ENCODE data around the gene RFPL3.
"Not testable (repeated sequence)": the region's sequence is repeated elsewhere in the genome, so short reads cannot be mapped to it uniquely, and the experiment has no call there.

The RFPL3 gene

DNA sequence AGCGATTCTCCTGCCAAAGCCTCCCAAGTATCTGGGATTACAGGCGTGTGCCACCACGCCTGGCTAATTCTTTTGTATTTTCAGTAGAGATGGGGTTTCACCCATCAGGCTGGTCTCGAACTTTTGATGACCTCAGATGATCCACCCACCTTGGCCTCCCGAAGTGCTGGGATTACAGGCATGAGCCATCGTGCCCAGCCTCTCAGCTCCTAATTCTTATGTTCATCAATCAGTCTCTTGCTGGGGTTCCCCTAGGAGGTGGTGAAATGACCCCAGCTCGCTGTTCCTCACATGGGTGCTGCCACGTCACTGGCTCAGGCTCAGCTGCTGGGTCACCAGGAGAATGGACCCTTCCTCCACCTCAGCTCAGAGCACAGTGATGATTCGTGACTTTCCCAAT, at the start of gene RFPL3:
Gene RFPL3 (plus strand): TSS at position 301 of the 400 bp plus-strand sequence. CDS start 205 bp downstream, outside the sequence.
- not testable (repeated sequence) for DNase-seq

DNA sequence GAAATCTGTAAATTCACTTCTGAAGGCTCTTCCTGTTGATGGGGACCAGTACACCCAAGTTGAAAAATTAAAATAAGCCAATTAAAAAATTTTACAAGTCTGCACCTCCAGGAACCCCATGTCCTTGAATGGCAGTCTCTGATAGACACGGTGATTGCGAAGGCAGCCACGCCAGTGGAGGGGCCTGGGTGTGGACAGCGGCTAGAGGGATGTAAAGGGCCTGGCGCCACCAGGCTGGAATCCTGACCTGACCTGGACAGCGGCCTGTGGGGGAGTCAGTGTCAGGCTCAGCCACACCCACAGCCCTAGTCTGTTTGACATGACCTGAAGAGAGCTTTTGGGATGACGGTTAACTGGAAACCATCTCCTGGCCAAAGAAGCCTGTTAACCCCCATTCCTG, 49.5 kb upstream of the RFPL3 start:
- DNase-seq, result no peak

DNA sequence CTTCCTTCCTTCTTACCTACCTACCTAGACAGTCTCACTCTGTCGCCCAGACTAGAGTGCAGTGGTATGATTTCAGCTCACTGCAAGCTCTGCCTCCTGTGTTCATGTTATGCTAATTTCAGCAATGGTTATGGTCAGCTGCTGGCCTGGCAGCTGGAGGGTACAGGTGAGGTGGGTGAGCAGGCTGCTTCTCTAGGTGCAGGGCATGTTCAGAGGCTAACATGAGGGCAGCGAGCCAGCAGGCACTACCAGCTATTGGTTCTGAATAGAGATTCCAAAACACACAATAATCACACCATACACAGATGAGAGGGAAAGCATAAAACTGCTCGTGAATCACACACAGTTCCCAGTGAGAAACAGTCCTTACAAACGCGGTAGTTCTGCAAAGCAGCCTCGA, 48.7 kb upstream of the RFPL3 start:
- DNase-seq, result no peak

DNA sequence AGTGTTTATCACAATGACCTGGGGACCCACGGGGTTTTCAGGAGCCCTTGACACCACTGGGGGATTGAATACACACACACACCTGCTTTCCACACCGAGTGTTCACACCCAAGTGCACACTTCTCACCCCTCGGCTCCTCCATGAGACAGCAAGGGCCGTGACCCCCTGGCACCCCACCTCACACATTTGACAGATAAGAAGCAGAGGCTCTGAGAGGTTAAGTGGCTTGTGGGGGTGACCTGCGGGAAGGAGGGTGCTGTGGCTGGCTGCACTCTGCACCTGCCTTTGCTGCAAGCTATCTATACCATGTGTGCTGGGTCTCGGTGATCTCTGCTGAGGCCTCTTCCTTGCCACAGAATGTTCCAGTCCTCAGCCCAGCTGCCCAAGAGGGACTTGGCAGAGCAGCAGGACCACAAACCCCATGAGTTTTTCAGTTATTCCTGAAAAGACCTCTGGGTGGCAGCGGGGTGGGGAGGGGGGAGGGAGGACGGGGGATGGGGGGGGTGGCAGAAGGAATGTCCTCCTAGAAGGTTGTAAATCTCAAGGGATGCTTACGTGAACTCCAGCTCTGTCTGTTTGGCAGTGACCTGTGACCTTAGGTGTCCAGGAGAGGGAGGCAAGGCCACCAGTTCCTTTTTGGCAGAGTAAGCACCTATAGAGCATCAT, 47.9 kb upstream of the RFPL3 start:
- DNase-seq, result no peak

DNA sequence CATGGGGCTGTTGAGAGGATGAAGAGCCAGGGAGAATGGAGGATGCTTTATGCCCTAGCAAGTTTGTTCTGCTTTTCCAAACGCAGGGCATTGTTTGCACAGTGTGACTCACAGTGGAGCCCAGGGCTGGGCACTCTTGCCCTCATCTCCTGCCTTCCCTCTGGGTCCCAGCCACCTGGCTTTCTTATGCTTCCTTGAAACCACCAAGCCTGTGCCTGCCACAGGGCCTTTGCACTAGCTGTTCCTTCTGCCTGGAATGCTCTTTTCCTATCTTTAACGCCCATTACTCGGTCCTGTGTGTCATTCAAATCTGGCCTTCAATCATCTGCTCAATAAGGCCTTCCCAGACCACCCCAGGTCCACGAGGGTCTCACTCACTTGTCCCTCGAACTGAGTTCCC, 46.9 kb upstream of the RFPL3 start:
- DNase-seq, result no peak

DNA sequence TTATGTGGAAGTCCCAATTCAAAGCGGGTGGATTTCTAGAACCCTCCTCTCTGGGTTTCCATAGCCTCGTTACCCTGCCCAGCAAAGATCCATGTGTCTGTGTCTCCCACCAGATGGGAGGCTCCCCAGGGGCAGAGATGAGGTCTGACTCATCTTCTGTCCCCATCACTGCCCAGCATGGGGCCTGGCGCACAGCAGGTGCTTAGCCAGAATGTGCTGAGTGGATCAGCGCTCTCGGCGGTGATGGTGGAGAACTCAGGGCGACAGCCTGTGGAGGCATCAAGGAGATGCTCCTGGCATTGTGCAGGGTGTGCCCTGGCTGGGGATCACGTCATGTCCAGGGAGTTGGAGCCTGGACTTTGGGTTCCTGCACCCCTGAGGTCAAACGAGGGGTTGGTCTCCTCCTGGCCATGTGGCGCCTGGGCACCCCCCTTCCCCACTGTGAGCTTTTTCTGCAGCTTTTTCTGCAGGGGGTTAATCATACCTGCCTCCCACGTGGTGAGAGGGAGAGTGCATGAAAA, 46.1 kb upstream of the RFPL3 start:
- no peak for DNase-seq

DNA sequence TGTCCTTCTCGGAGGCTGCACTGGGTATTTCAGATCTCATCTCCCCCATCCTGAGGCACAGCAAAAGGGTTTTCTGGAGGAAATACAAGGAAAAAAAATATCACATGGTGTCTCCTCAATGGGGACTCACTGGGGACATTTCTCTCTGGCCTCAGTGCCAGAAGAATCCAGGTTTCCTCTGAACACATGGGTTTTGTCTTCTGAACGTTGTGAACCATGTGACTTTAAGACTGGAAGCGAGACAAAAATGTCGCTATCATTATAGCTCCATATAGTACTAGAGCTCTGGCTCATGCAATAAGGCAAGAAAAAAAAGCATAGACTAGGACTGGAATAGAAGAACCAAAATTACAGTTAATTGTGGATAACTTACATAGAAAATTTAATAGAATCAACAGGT, 44.9 kb upstream of the RFPL3 start:
- DNase-seq, result no peak

DNA sequence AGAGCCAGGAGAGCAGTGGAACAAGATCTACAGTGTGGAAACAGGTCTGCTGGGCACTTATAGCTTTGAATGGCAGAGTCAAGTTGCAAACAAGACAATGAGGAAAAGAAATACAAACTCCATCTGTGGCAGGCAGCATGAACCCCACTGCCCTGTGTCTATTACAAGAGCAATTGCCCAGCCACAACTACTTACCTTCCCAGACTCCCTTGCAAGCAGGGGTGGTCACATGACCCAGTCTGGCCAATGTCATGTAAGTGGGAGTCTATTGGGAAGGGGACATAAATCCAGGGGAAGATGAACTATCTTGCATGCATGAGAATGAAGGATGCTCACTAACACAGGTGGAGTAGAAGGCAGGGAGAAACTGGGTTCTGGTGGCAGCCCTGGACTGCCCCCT, 44.1 kb upstream of the RFPL3 start:
- no peak for DNase-seq

DNA sequence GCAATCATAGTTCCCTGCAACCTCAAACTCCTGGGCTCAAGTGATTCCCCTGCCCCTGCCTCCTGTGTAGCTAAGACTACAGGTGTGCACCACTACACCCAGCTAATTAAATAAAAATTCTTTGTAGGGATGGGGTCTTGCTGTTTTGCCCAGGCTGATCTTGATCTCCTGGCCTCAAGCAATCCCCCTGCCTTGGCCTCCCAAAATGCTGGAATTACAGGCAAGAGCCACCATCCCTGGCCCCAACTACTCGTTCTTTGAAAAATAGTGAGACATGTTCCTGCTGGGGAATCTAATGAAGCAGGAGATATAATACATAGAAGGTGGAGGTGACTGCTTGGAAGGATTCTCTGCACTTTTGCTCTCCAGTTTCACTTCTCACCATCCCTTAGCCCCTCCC, 40.1 kb upstream of the RFPL3 start:
- DNase-seq, result no peak

DNA sequence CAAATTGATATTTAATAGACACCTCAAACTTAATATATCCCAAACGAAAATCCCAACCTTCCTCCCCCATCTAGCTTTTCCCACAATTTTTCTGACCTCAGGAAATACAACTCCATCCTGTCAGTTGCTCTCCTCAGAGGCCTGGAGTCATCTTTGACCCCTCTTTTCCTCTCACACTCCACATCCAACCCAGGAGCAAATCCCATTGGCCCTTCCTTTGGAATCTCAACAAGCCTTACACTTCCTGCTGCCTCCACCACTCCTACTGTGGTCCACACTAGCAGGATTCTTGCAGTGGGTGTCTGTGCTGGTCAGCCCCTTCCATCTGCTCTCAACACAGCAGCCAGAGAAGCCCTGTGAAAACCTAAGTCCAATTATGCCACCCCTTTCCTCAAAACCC, 39.3 kb upstream of the RFPL3 start:
- no peak for DNase-seq

DNA sequence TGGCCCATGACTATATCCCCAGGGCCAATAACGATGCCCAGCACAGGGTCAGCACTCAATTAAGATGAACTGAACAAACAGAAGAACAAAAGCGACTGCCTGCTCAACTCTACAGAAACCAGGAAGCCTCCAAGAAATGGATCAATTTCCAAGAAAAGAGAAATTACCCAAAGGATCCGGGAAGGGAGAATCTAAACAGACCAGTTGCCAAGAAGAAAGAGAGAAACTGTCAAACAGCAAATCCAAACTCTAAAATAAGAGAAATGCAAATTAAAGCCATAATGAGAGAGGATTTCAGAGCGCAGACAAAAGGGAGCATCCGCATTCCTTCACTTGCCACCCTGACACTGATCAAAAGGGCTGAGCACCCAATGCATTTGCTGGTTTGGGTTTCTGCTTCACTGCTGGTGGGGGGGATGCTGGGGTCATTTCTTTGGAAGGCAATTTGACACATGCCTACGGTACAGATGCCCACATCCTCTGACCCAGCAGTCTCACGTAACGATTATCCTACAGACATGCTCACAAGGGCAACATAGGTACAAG, 37.7 kb upstream of the RFPL3 start:
- no peak for DNase-seq

DNA sequence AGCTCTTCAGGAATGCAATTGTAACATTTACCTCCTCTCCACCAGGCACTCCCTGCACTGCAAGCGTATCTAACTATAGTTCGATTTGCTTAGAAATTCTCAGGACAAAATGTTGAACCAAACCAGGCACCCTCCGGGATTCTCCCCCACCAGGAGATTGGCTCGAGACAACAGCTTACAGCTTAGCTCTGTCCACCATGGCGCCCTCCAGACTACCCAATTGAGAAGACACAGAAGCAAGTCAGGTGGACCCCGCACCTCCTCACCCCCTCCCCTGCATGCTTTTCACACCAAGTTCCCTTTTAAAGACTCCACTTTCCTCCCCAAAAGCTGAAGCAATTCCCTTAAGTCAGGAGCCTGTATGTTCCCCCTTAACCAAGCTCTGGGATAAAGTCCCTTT, 34.7 kb upstream of the RFPL3 start:
- no peak for DNase-seq

DNA sequence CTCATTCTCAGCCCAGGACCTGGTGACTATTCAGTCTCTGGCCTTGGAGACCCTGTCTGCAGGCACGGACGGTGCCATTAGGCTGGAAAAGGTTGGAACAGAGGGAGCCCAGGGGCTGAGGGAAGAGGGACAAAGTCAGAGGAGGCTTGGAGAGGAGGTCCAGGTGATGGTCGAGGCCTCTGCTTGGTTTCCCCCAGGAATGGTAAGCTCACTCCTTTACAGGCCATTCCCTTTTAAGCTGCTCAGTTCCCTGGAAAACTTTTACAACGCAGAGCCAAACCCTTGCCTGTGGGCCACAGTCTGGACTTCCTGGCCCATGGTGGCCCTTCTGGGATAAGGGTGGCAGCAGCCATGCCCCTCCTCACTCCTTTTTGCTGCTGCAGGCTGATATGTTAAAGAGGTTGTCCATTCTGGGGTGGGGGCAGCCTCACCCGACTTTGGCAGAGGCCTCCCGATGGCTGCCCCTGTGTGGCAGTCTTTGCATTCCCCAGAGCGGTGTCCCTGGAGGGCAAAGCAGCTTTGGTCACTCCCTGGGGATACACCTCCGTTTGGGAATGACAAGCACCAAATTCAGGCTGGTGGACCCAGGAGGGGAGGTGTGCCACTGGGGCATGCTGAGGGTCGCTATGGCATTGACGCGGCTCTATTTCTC, 34.0 kb upstream of the RFPL3 start:
- no peak for DNase-seq

DNA sequence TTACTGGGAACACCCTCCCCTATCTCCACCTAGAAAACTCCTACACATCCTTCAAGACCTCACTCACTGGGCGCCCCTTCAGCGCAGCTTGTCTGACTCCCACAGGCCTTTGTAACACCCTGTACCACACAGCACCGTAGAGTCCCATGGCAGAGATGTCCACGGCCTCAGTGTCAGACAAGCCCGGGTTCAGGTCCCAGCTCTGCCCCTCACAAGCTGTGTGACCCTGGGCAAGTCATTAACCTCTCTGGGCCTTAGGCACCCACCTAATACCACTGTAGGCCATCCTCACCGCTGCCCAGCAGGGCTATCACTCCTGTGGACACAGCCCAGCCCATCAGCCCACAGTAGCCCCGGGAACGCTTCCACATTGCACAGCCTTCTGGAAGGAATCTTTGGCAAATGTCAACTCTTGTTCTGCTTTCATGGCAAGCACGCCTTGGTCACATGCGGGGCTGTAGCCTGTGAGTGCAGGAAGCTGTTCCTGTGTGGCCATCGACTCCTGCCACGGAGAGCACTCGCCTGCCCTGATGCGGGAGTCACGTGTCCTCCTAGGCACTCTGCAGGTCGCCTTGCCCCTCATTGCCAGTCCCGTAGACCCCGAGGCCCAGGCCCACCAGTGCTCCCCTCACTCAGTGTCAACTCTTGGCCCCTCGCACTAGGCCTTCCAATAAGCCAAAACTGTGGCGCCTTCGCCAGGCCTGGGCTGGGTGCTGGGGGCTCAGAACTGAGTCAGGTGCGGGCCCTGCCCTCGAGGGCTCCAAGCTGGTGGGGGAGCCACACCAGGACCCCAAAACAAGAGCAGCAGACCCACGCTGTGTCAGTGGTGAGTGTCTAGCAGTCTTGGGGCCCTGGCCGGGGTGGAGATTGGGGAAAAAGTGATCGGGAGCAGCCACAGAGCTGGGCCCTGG, 32.9 kb upstream of the RFPL3 start:
- DNase-seq, result no peak

DNA sequence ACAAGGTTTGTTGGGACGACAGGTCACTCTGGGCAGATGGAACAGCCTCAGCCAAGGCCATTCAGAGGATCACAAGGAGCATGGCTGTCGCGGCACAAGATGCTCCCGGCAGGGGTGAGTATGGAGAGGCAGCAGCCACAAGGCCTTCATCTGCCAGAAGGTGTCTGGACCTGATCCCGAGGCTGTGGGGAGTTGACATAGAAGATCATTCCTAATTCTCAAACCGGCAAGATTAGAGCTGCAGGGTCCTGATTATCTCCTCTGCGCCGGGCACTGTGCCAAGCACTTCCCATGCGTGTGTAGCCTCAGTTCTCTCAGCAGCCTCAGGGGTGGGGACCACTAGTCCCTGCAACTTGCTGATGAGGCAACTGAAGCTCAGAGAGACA, 32.3 kb upstream of the RFPL3 start:
- DNase-seq, result no peak

DNA sequence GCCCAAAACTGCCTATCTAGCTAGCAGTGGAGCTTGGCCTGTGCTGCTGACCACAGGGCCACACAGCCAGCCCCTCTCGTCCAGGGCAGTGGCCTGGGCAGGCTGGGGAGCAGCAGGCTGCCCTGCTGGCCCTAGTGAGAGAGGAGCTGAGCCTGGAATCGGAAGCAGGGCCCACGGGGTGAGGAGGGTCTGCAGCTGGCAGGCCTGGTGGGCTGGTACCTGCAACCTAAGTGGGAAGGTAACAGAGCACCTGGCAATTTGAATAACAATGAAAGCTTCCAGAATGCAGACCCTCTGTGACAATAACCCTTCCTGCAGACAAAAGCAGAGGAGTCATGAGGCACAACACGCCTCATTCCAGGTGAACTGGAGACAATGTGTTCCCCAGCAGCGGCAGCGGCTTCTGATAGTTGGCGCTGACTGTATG, 31.8 kb upstream of the RFPL3 start:
- no peak for DNase-seq

DNA sequence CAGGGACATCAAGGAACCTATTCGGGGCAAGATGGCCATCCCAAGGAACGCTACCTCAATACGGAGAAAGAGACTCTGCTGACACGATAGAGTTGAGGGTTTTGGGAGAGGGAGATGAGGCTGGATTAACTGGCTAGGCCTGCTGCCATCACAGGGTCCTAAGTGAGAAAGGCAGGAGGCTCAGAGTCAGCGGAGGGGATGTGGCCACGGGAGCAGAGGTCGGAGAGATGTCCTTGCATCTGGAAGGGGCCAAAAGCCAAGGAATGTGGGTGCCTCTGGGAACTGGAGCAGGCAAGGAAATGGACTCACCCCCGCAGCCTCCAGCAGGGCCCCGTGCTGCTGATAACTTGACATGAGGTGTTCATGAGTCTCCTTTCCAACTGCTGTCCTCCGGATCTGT, 31.0 kb upstream of the RFPL3 start:
- DNase-seq, result no peak

DNA sequence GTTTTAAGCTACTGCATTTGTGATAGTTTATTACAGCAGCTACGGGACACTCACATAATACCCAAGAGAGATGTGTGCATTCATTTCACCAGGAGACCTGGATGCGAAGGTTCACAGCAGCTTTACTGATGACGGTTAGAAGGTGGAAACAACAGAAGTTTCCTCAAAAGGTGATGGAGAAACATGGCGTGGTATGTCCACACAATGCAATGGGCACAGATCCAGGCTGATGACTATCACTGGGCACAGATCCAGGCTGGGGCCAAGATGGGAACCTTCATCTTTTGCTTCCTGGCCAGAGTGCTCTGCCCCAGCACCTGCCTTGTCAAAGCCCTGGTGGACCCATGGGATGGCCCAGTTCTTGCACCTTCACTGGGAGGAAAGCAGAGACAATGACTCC, 30.6 kb upstream of the RFPL3 start:
- DNase-seq, result no peak

DNA sequence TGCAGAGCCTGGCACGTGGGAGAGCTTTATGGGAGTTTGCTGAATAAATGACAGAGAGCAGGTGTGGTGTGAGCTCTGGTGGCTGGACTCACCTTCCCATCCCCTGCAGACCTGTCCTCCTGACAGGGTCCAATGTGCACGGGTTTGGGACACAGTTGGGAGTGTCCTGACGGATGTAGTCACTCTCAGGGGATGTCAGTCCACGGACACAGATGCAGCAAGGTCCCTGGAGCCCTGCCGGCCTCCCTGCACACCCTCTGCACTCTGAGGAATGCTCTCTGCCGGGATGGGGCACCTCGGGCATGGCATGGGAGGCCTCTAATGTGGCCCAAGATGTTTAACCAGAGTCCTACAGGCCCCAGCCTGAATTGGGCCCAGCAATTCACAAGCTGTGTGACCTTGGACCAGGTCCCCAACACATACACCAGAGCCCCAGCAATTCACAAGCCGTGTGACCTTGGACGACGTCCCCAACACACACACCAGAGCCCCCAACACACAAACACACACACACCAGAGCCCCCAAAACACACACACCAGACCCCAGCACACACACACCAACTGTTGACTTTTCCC, 30.0 kb upstream of the RFPL3 start:
- DNase-seq, result no peak

DNA sequence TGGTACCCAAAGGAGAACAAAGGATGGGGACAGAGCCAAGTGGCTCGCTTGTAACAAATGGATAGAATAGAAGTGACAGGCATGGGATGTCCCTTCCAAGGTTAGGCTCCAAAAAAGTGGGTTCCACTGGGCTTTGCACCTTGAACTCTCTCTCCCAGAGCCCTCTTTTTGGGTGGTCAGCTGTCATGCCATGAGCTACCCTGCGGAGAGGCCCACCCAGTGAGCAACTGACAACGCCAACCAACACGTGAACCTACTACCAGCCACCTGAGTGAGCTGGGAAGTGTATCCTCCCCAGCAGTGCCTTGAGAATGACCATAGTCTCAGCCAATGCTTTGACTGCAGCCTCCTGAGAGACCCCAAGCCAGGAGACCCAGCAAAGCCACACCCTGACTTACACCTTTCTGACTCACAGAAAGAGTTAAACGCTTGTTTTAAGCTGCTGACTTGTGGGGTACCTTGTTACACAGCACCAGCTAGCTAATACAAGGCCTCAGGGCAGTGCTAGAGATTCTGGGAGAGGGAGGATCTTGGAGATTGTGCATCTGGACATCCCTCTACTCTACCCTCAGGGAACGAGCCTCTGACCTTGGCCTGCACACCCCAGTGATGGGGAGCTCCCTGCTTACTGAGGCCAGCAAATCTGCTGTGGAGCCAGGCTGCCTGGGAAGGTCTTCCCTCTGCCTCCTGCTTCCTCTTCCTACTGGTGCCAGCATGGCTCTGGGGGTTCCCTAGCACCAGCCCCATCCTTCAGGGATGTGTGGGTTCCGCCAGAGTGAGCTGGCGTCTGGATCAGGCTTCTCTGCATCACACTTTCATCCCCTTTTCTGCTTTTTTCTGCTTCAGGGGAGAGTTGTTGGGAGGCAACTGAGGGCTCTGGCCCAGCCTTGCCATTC, 29.1 kb upstream of the RFPL3 start:
- no peak for DNase-seq

All from anterior cingulate cortex (tissue), 58 donors.